ENCODE results near the gene TMEM62.

The TMEM62 gene

GRCh38 chr15:43133430-43134156 lies at the start of gene TMEM62:
Gene TMEM62, plus strand, starts transcription at chr15:43133586. Its CDS starts 217 bp downstream, at chr15:43133803.
- DNase-seq (ENCODE audit: low read depth): peak; percentile 41

GRCh38 chr15:43085921-43086320 lies 47.5 kb upstream of the TMEM62 start:
- no peak for DNase-seq (ENCODE audit: low read depth)

GRCh38 chr15:43086551-43086950 lies 46.8 kb upstream of the TMEM62 start:
- no peak for DNase-seq (ENCODE audit: low read depth)

GRCh38 chr15:43091859-43092258 lies 41.5 kb upstream of the TMEM62 start:
- no peak for DNase-seq (ENCODE audit: low read depth)

GRCh38 chr15:43093026-43093425 lies 40.4 kb upstream of the TMEM62 start:
- no peak for DNase-seq (ENCODE audit: low read depth)

GRCh38 chr15:43094416-43095030 lies 38.9 kb upstream of the TMEM62 start:
- no peak for DNase-seq (ENCODE audit: low read depth)

- DNase-seq (ENCODE audit: low read depth): no peak
Measured at GRCh38 chr15:43095243-43095642, 38.1 kb upstream of the TMEM62 start.

GRCh38 chr15:43095708-43096347 lies 37.6 kb upstream of the TMEM62 start:
- DNase-seq (ENCODE audit: low read depth): no peak

- DNase-seq (ENCODE audit: low read depth): no peak
Measured at GRCh38 chr15:43096411-43096810, 37.0 kb upstream of the TMEM62 start.

GRCh38 chr15:43099105-43099845 lies 34.1 kb upstream of the TMEM62 start:
- no peak for DNase-seq (ENCODE audit: low read depth)

- no peak for DNase-seq (ENCODE audit: low read depth)
Measured at GRCh38 chr15:43100971-43101370, 32.4 kb upstream of the TMEM62 start.

GRCh38 chr15:43102187-43102586 lies 31.2 kb upstream of the TMEM62 start:
- no peak for DNase-seq (ENCODE audit: low read depth)

GRCh38 chr15:43103907-43104306 lies 29.5 kb upstream of the TMEM62 start:
- DNase-seq (ENCODE audit: low read depth): no peak

- no peak for DNase-seq (ENCODE audit: low read depth)
Measured at GRCh38 chr15:43104426-43104825, 29.0 kb upstream of the TMEM62 start.

GRCh38 chr15:43105077-43105736 lies 28.2 kb upstream of the TMEM62 start:
- DNase-seq (ENCODE audit: low read depth): no peak

- DNase-seq (ENCODE audit: low read depth): peak; percentile 80
Measured at GRCh38 chr15:43105778-43106485, 27.5 kb upstream of the TMEM62 start, which contains the start of gene UBR1. Gene UBR1, minus strand, starts transcription at chr15:43106038. Its CDS starts 16 bp downstream, at chr15:43106022.

GRCh38 chr15:43106486-43106829 lies 26.9 kb upstream of the TMEM62 start:
- DNase-seq (ENCODE audit: low read depth): no peak

GRCh38 chr15:43107751-43108150 lies 25.6 kb upstream of the TMEM62 start:
- DNase-seq (ENCODE audit: low read depth): no peak

GRCh38 chr15:43111354-43111753 lies 22.0 kb upstream of the TMEM62 start:
- DNase-seq (ENCODE audit: low read depth): no peak

GRCh38 chr15:43118286-43118685 lies 15.1 kb upstream of the TMEM62 start:
- no peak for DNase-seq (ENCODE audit: low read depth)

- DNase-seq (ENCODE audit: low read depth): no peak
Measured at GRCh38 chr15:43118829-43119228, 14.6 kb upstream of the TMEM62 start.

Measured in activated T-helper 1 cell treated with Interleukin-2 at 50 U/mL for 16 hours (primary cell).